Measurements from ENCODE around the gene TMC6. TPM values are rescaled to one million over a fixed set of nuclear protein-coding genes. Genes with fewer than 3 reads are reported as not detected.

The TMC6 gene
- total RNA-seq, 1 donor from 2014 or later = 86.4 TPM

DNA sequence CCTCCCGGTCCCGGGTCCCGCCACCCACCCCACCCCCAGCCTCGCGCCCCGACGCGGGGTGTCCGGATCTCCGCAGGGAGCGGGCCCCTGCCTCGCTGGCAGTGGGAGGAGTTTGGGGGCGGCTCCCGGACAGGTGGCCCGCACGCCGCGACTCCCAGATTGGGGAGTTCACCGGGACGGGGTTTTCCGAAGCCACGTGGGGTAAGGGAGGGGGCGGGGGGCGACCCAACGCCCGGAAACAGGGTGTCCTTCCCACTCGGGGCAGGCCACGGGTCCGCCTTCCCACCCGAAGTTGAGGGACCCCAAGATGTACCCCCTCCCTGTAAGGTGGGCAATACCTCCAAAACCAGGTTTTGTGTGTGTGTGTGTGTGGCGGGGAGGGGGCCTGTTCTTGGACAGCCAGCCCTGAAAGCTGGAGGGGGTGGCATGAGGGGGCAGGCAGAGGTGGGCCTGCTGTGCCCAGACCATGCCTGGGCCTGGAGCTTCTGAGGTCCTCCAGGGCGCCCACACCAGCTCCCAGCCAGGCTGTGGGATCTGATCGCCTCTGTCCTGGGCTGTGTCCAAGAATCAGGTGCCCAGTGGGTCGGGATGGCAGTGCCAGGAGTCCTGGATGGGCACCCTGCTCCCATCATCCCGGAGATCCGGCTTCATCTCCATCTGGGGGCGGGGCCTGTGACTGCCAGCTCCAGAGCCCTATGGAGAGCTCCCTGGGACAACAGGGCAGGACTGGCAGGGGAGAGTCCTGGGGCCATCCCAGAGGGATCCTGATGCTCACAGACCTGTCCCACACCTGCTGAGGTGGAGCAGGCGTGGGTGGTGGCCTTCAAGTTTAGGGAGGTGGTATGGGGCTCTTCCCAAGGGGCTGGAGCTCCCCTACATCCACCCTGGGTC lies 40.6 kb upstream of the TMC6 start:
- DNase-seq (ENCODE audit: low spot score in 2 of 2, unreplicated experiment in 2 of 2) = peak in 1 of 2 experiments; percentile 49
- H3K9me3 Mint-ChIP-seq = no peaks in the 10 kb centered on the region
- peaks cover 14% of the 10 kb centered on the region for H3K4me1 Mint-ChIP-seq
- H3K36me3 Mint-ChIP-seq = peaks cover 9% of the 10 kb centered on the region
- TF ChIP-seq, protein P1, sequence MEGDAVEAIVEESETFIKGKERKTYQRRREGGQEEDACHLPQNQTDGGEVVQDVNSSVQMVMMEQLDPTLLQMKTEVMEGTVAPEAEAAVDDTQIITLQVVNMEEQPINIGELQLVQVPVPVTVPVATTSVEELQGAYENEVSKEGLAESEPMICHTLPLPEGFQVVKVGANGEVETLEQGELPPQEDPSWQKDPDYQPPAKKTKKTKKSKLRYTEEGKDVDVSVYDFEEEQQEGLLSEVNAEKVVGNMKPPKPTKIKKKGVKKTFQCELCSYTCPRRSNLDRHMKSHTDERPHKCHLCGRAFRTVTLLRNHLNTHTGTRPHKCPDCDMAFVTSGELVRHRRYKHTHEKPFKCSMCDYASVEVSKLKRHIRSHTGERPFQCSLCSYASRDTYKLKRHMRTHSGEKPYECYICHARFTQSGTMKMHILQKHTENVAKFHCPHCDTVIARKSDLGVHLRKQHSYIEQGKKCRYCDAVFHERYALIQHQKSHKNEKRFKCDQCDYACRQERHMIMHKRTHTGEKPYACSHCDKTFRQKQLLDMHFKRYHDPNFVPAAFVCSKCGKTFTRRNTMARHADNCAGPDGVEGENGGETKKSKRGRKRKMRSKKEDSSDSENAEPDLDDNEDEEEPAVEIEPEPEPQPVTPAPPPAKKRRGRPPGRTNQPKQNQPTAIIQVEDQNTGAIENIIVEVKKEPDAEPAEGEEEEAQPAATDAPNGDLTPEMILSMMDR (IDR thresholded peaks at IDR 0.05; ENCODE audit: unreplicated experiment) = no peak
- H3K27ac Mint-ChIP-seq = no peak overlapping the region
- peak overlapping the region; percentile 70 for H3K4me3 Mint-ChIP-seq
- H3K27me3 Mint-ChIP-seq (ENCODE audit: low read depth) = no peaks in the 10 kb centered on the region

- peaks cover 14% of the 10 kb centered on the region for H3K4me1 Mint-ChIP-seq
- peaks cover 1% of the 10 kb centered on the region for H3K36me3 Mint-ChIP-seq
- DNase-seq (ENCODE audit: low spot score in 2 of 2, unreplicated experiment in 2 of 2) = peak; percentile 64 to 79
- peak within 1 kb of the TSS; percentile 70 for H3K4me3 Mint-ChIP-seq
- H3K9me3 Mint-ChIP-seq = no peaks in the 10 kb centered on the region
- H3K27ac Mint-ChIP-seq = no peak within 1 kb of the TSS
- no peaks in the 10 kb centered on the region for H3K27me3 Mint-ChIP-seq (ENCODE audit: low read depth)
- TF ChIP-seq, protein P1 (IDR thresholded peaks at IDR 0.05; ENCODE audit: unreplicated experiment) = no peak
Observed at GRCh38 chr17:78168242-78168902, 39.8 kb upstream of the TMC6 start, which contains the start of gene SYNGR2. SYNGR2 (plus strand) TSS chr17:78168581; CDS start chr17:78168617, 36 bp downstream.

- no peak for DNase-seq (ENCODE audit: low spot score in 2 of 2, unreplicated experiment in 2 of 2)
- Mint-ChIP-seq H3K27me3 (ENCODE audit: low read depth) (no peaks in the 10 kb centered on the region), H3K36me3 (no peaks in the 10 kb centered on the region), H3K4me1 (peaks cover 3% of the 10 kb centered on the region), H3K9me3 (no peaks in the 10 kb centered on the region), H3K27ac (no peak overlapping the region), H3K4me3 (no peak overlapping the region)
- TF ChIP-seq, protein P1 (IDR thresholded peaks at IDR 0.05; ENCODE audit: unreplicated experiment) = no peak
Observed at GRCh38 chr17:78166416-78166815, 37.9 kb upstream of the TMC6 start.

- Mint-ChIP-seq H3K27ac (no peak overlapping the region), H3K4me3 (no peak overlapping the region), H3K4me1 (peaks cover 3% of the 10 kb centered on the region), H3K27me3 (ENCODE audit: low read depth) (no peaks in the 10 kb centered on the region), H3K36me3 (no peaks in the 10 kb centered on the region), H3K9me3 (no peaks in the 10 kb centered on the region)
- TF ChIP-seq, protein P1 (IDR thresholded peaks at IDR 0.05; ENCODE audit: unreplicated experiment) = no peak
- no peak for DNase-seq (ENCODE audit: low spot score in 2 of 2, unreplicated experiment in 2 of 2)
Observed at GRCh38 chr17:78164748-78165607, 36.4 kb upstream of the TMC6 start.

All from mesothelial cell of epicardium (in vitro differentiated cells).